ENCODE data around the gene ART4. TPM values are rescaled to one million over a fixed set of nuclear protein-coding genes. Genes with fewer than 3 reads are reported as not detected.

The ART4 gene
- total RNA-seq, 1 experiment from 2014 or later: not detected

- no peak for TF ChIP-seq GRHL2 (CRISPR knock-in tag; IDR thresholded peaks at IDR 0.05; ENCODE audit: insufficient replicate concordance, severe bottlenecking)
- TF ChIP-seq TCF7 (CRISPR knock-in tag; IDR thresholded peaks at IDR 0.05; ENCODE audit: low read depth): no peak
- no peak for TF ChIP-seq E2F4 (CRISPR knock-in tag; IDR thresholded peaks at IDR 0.05; ENCODE audit: borderline replicate concordance, low read depth)
- TF ChIP-seq ZNF423 (CRISPR knock-in tag; IDR thresholded peaks at IDR 0.05): no peak
- TF ChIP-seq, protein P1, sequence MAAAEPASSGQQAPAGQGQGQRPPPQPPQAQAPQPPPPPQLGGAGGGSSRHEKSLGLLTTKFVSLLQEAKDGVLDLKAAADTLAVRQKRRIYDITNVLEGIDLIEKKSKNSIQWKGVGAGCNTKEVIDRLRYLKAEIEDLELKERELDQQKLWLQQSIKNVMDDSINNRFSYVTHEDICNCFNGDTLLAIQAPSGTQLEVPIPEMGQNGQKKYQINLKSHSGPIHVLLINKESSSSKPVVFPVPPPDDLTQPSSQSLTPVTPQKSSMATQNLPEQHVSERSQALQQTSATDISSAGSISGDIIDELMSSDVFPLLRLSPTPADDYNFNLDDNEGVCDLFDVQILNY (CRISPR knock-in tag; IDR thresholded peaks at IDR 0.05): no peak
Measured at GRCh38 chr12:14845350-14845750, 2.0 kb upstream of the ART4 start (continued).

- Mint-ChIP-seq H3K4me3 (no peak overlapping the region), H3K9me3 (peaks cover 7% of the 10 kb centered on the region)
- POLR2A ChIA-PET: no interaction called here
Measured at GRCh38 chr12:14844401-14844800, 1.1 kb upstream of the ART4 start.

DNA sequence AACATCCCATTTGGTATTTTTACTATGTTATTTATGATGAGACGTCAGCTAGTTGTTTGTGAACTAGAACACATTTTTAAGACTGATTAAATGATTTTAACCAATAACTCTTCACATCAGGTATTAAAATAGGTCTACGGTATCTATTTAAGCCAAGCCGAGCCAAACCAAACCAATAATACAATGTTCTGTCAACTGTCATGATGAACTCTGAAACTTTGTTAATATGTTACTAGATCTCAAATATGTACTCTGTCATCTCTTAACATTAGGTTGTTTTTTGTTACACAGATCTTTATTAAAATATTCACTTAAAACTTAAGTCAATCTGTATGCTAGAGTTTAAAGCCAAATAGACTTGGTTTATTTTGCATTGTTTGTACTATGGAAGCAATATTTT lies 1.0 kb downstream of the ART4 start:
- DNase-seq (ENCODE audit: low spot score) (no peak), ATAC-seq (no peak)
- ChIA-PET CTCF (no interaction called here), POLR2A (no interaction called here)
- H3K4me1 Mint-ChIP-seq: peaks cover 5% of the 10 kb centered on the region
- peaks cover 11% of the 10 kb centered on the region for H3K9me3 Mint-ChIP-seq
- no peaks in the 10 kb centered on the region for H3K27me3 Mint-ChIP-seq (ENCODE audit: low read depth)
- peaks cover 6% of the 10 kb centered on the region for H3K36me3 Mint-ChIP-seq
- no peak overlapping the region for H3K27ac Mint-ChIP-seq
- no peak for TF ChIP-seq ZNF396 (CRISPR knock-in tag; IDR thresholded peaks at IDR 0.05; ENCODE audit: borderline replicate concordance)
- no peak for TF ChIP-seq SOX15 (CRISPR knock-in tag; IDR thresholded peaks at IDR 0.05)
- no peak for TF ChIP-seq ZNF232 (CRISPR knock-in tag; IDR thresholded peaks at IDR 0.05)
- no peak for TF ChIP-seq E2F4 (CRISPR knock-in tag; IDR thresholded peaks at IDR 0.05; ENCODE audit: borderline replicate concordance, low read depth)
- no peak for TF ChIP-seq SMAD4 (CRISPR knock-in tag; IDR thresholded peaks at IDR 0.05)
- TF ChIP-seq, protein P2, sequence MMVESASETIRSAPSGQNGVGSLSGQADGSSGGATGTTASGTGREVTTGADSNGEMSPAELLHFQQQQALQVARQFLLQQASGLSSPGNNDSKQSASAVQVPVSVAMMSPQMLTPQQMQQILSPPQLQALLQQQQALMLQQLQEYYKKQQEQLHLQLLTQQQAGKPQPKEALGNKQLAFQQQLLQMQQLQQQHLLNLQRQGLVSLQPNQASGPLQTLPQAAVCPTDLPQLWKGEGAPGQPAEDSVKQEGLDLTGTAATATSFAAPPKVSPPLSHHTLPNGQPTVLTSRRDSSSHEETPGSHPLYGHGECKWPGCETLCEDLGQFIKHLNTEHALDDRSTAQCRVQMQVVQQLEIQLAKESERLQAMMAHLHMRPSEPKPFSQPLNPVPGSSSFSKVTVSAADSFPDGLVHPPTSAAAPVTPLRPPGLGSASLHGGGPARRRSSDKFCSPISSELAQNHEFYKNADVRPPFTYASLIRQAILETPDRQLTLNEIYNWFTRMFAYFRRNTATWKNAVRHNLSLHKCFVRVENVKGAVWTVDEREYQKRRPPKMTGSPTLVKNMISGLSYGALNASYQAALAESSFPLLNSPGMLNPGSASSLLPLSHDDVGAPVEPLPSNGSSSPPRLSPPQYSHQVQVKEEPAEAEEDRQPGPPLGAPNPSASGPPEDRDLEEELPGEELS (CRISPR knock-in tag; IDR thresholded peaks at IDR 0.05): no peak
- TF ChIP-seq, protein P3, sequence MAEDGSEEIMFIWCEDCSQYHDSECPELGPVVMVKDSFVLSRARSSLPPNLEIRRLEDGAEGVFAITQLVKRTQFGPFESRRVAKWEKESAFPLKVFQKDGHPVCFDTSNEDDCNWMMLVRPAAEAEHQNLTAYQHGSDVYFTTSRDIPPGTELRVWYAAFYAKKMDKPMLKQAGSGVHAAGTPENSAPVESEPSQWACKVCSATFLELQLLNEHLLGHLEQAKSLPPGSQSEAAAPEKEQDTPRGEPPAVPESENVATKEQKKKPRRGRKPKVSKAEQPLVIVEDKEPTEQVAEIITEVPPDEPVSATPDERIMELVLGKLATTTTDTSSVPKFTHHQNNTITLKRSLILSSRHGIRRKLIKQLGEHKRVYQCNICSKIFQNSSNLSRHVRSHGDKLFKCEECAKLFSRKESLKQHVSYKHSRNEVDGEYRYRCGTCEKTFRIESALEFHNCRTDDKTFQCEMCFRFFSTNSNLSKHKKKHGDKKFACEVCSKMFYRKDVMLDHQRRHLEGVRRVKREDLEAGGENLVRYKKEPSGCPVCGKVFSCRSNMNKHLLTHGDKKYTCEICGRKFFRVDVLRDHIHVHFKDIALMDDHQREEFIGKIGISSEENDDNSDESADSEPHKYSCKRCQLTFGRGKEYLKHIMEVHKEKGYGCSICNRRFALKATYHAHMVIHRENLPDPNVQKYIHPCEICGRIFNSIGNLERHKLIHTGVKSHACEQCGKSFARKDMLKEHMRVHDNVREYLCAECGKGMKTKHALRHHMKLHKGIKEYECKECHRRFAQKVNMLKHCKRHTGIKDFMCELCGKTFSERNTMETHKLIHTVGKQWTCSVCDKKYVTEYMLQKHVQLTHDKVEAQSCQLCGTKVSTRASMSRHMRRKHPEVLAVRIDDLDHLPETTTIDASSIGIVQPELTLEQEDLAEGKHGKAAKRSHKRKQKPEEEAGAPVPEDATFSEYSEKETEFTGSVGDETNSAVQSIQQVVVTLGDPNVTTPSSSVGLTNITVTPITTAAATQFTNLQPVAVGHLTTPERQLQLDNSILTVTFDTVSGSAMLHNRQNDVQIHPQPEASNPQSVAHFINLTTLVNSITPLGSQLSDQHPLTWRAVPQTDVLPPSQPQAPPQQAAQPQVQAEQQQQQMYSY (CRISPR knock-in tag; IDR thresholded peaks at IDR 0.05): no peak
- TF ChIP-seq IRF2 (CRISPR knock-in tag; IDR thresholded peaks at IDR 0.05; ENCODE audit: borderline replicate concordance, low read depth): no peak
- no peak for TF ChIP-seq ERG (CRISPR knock-in tag; IDR thresholded peaks at IDR 0.05)
- no peak for TF ChIP-seq HMGA2 (CRISPR knock-in tag; IDR thresholded peaks at IDR 0.05)
- TF ChIP-seq ZMAT4 (CRISPR knock-in tag; IDR thresholded peaks at IDR 0.05): no peak
- TF ChIP-seq, protein P1 (CRISPR knock-in tag; IDR thresholded peaks at IDR 0.05): no peak
- no peak overlapping the region for H3K4me3 Mint-ChIP-seq

More at GRCh38 chr12:14844401-14844800, 1.1 kb upstream of the ART4 start:
- CTCF ChIA-PET: interaction anchor here (0.8 kb wide), 1 partner anchor 377 kb away, joined by 4 read pairs; the partner anchor contains the start of gene RERG
- no peaks in the 10 kb centered on the region for H3K4me1 Mint-ChIP-seq
- ATAC-seq: no peak
- no peak for DNase-seq (ENCODE audit: low spot score)
- no peaks in the 10 kb centered on the region; the same call in 1 of the 2 replicates for H3K27me3 Mint-ChIP-seq (ENCODE audit: low read depth)
- TF ChIP-seq, protein P4, sequence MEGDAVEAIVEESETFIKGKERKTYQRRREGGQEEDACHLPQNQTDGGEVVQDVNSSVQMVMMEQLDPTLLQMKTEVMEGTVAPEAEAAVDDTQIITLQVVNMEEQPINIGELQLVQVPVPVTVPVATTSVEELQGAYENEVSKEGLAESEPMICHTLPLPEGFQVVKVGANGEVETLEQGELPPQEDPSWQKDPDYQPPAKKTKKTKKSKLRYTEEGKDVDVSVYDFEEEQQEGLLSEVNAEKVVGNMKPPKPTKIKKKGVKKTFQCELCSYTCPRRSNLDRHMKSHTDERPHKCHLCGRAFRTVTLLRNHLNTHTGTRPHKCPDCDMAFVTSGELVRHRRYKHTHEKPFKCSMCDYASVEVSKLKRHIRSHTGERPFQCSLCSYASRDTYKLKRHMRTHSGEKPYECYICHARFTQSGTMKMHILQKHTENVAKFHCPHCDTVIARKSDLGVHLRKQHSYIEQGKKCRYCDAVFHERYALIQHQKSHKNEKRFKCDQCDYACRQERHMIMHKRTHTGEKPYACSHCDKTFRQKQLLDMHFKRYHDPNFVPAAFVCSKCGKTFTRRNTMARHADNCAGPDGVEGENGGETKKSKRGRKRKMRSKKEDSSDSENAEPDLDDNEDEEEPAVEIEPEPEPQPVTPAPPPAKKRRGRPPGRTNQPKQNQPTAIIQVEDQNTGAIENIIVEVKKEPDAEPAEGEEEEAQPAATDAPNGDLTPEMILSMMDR (IDR thresholded peaks at IDR 0.05): 0 out of 2 replicates have a peak, but pooled peaks have one; percentile 4
- no peak for TF ChIP-seq ZNF232 (CRISPR knock-in tag; IDR thresholded peaks at IDR 0.05)
- no peak overlapping the region for H3K27ac Mint-ChIP-seq
- H3K36me3 Mint-ChIP-seq: peaks cover 2% of the 10 kb centered on the region
